ENCODE data around the gene IL2RG. TPM values are rescaled to one million over a fixed set of nuclear protein-coding genes. Genes with fewer than 3 reads are reported as not detected.

The IL2RG gene
- polyA plus RNA-seq, 4 donors = 11.2 to 83.5 (median 25.5) TPM

Other genes starting within 250 kb of the IL2RG start
- gene TEX11, start 202.9 kb downstream of the IL2RG start, polyA plus RNA-seq = under 1 TPM in 3 of 4 donors, not detected in 1; 0.04 to 0.54 (median 0.04) TPM
- 1 to 10 TPM in 1 of 4 donors, under 1 TPM in 1, not detected in 2; 0.07 to 1.1 TPM for gene SLC7A3, start 180.5 kb downstream of the IL2RG start, polyA plus RNA-seq
- 10 to 100 TPM; 40.9 to 64.8 (median 55.5) TPM for gene SNX12, start 43.2 kb downstream of the IL2RG start, polyA plus RNA-seq
- 10 to 100 TPM; 11.5 to 20.5 (median 14.9) TPM for gene FOXO4, start 15.7 kb downstream of the IL2RG start, polyA plus RNA-seq
- 1 to 10 TPM in 2 of 4 donors, under 1 TPM in 2; 0.27 to 2.2 (median 1.5) TPM for gene CXorf65, start 4.8 kb downstream of the IL2RG start, polyA plus RNA-seq
- gene MED12, start 7.0 kb upstream of the IL2RG start, polyA plus RNA-seq = 10 to 100 TPM in 1 of 4 donors, 1 to 10 TPM in 3; 4.3 to 30.1 (median 9.0) TPM
- 1 to 10 TPM in 1 of 4 donors, under 1 TPM in 3; 0.27 to 1.2 (median 0.62) TPM for gene NLGN3, start 33.3 kb upstream of the IL2RG start, polyA plus RNA-seq
- gene GJB1, start 111.6 kb upstream of the IL2RG start, polyA plus RNA-seq = 100 to 1,000 TPM in 1 of 4 donors, 10 to 100 TPM in 3; 23.3 to 118 (median 54.6) TPM
- gene ZMYM3, start 142.6 kb upstream of the IL2RG start, polyA plus RNA-seq = 10 to 100 TPM in 1 of 4 donors, 1 to 10 TPM in 3; 3.5 to 33.6 (median 5.7) TPM
- gene NONO, start 172.1 kb upstream of the IL2RG start, polyA plus RNA-seq = 100 to 1,000 TPM in 3 of 4 donors, 10 to 100 TPM in 1; 82.5 to 345 (median 144) TPM
- gene ITGB1BP2, start 190.2 kb upstream of the IL2RG start, polyA plus RNA-seq = 1 to 10 TPM; 1.1 to 1.7 (median 1.5) TPM